Osteoblast (primary cell): ENCODE measurements around the gene OR2H1. TPM values are rescaled to one million over a fixed set of nuclear protein-coding genes. Genes with fewer than 3 reads are reported as not detected.

ENCODE experiments used
- DNase-seq: peaks from one replicate; pipeline ENCODE4 v3.0.0; 2011; ENCODE audit warnings: low spot score, mixed read lengths; ENCODE audit not compliant: insufficient read length; ENCODE audit errors: missing footprints
- H2AFZ ChIP-seq: 2 replicates; pipeline ENCODE4 v1.6.0; 2011; ENCODE audit warnings: mild to moderate bottlenecking, low read length
- H3K27ac ChIP-seq: 2 replicates; pipeline ENCODE4 v1.5.1; 2011; ENCODE audit warnings: mild to moderate bottlenecking, low read depth, low read length, moderate library complexity
- H3K27me3 ChIP-seq: 2 replicates; pipeline ENCODE4 v1.6.0; 2012; ENCODE audit warnings: mild to moderate bottlenecking, control low read depth, inconsistent platforms, low read length, moderate library complexity; ENCODE audit not compliant: insufficient read depth
- H3K36me3 ChIP-seq: 2 replicates; pipeline ENCODE4 v1.5.1; 2011; ENCODE audit warnings: mild to moderate bottlenecking, low read length, control low read depth, moderate library complexity; ENCODE audit not compliant: insufficient read depth
- H3K4me1 ChIP-seq: 2 replicates; pipeline ENCODE4 v1.5.1; 2011; ENCODE audit warnings: mild to moderate bottlenecking, low read length, control low read depth, moderate library complexity; ENCODE audit not compliant: insufficient read depth
- H3K4me2 ChIP-seq: 2 replicates; pipeline ENCODE4 v1.6.0; 2011; ENCODE audit warnings: mild to moderate bottlenecking, low read length; ENCODE audit not compliant: insufficient read depth
- H3K4me3 ChIP-seq: fragments of 200-600 bp; sonication (generic); 3 replicates; pipeline ENCODE4 v1.5.1; 2012; ENCODE audit warnings: mild to moderate bottlenecking, low read length, inconsistent platforms; ENCODE audit not compliant: insufficient read depth
- H3K79me2 ChIP-seq: 2 replicates; pipeline ENCODE4 v1.6.0; 2012; ENCODE audit warnings: mild to moderate bottlenecking, low read length, control low read depth, inconsistent platforms; ENCODE audit not compliant: insufficient read depth
- H3K9me3 ChIP-seq: 2 replicates; pipeline ENCODE4 v1.5.1; 2011; ENCODE audit warnings: low read depth, low read length, control low read depth
- H4K20me1 ChIP-seq: 2 replicates; pipeline ENCODE4 v1.6.0; 2012; ENCODE audit warnings: mild to moderate bottlenecking, low read length, control low read depth; ENCODE audit not compliant: insufficient read depth
- CTCF ChIP-seq: IDR thresholded peaks from 2 replicates; pipeline ENCODE4 v1.5.1; 2011; ENCODE audit warnings: mild to moderate bottlenecking, low read depth, low read length, moderate library complexity; ENCODE audit errors: extremely low read depth
- total RNA-seq: library from RNA; depleted of rRNA; stranded (reverse); fragments of >200 nt; gene quantifications from 2 replicates; pipeline ENCODE4 v1.2.3, GENCODE V29; 2012

Gene OR2H1
- total RNA-seq, 1 donor = not detected

- DNase-seq = no peak
- Histone ChIP-seq H3K4me2 (no peak overlapping the region), H3K27me3 (no peaks in the 10 kb centered on the region), H3K36me3 (no peaks in the 10 kb centered on the region), H2AFZ (no peak overlapping the region), H3K9me3 (no peaks in the 10 kb centered on the region), H3K79me2 (no peaks in the 10 kb centered on the region), H4K20me1 (no peaks in the 10 kb centered on the region), H3K27ac (no peak overlapping the region), H3K4me3 (no peak overlapping the region), H3K4me1 (no peaks in the 10 kb centered on the region)
- TF ChIP-seq CTCF = no peak
Observed at GRCh38 chr6:29504961-29505360, 48.0 kb downstream of the OR2H1 start.

- no peak overlapping the region for H3K27ac ChIP-seq
- H3K9me3 ChIP-seq = no peaks in the 10 kb centered on the region
- H3K36me3 ChIP-seq = no peaks in the 10 kb centered on the region
- no peaks in the 10 kb centered on the region for H3K79me2 ChIP-seq
- H3K4me1 ChIP-seq = no peaks in the 10 kb centered on the region
- no peaks in the 10 kb centered on the region for H4K20me1 ChIP-seq
- no peak overlapping the region for H3K4me3 ChIP-seq
- H3K4me2 ChIP-seq = no peak overlapping the region
- H3K27me3 ChIP-seq = no peaks in the 10 kb centered on the region
- no peak for DNase-seq
- H2AFZ ChIP-seq = no peak overlapping the region
- no peak for TF ChIP-seq CTCF
Observed at GRCh38 chr6:29505808-29506207, 48.9 kb downstream of the OR2H1 start.

GRCh38 chr6:29506446-29507067, 49.6 kb downstream of the OR2H1 start:
- Histone ChIP-seq H3K27ac (no peak overlapping the region), H2AFZ (no peak overlapping the region), H3K4me3 (no peak overlapping the region), H3K36me3 (no peaks in the 10 kb centered on the region), H3K79me2 (no peaks in the 10 kb centered on the region), H3K4me2 (no peak overlapping the region), H4K20me1 (no peaks in the 10 kb centered on the region), H3K27me3 (no peaks in the 10 kb centered on the region), H3K9me3 (no peaks in the 10 kb centered on the region), H3K4me1 (no peaks in the 10 kb centered on the region)
- no peak for DNase-seq
- no peak for TF ChIP-seq CTCF

- Histone ChIP-seq H3K79me2 (no peaks in the 10 kb centered on the region), H3K4me1 (no peaks in the 10 kb centered on the region), H3K4me2 (no peak overlapping the region), H3K36me3 (no peaks in the 10 kb centered on the region), H3K4me3 (no peak overlapping the region), H3K27me3 (no peaks in the 10 kb centered on the region), H4K20me1 (no peaks in the 10 kb centered on the region), H3K9me3 (no peaks in the 10 kb centered on the region), H2AFZ (no peak overlapping the region), H3K27ac (no peak overlapping the region)
- TF ChIP-seq CTCF = no peak
- no peak for DNase-seq
Observed at GRCh38 chr6:29507319-29507718, 50.4 kb downstream of the OR2H1 start.
